HL-60 (cell line): ENCODE results near the gene ZNF496.

Experiments used
- GABPA ChIP-seq: IDR thresholded peaks from 2 replicates; pipeline ENCODE4 v1.6.1; 2012; ENCODE audit warnings: low read depth
- POLR2AphosphoS5 ChIP-seq: IDR thresholded peaks from 2 replicates; pipeline ENCODE4 v1.6.1; 2012; ENCODE audit warnings: low read depth
- SPI1 ChIP-seq: IDR thresholded peaks from 2 replicates; pipeline ENCODE4 v1.6.1; 2012; ENCODE audit warnings: low read depth, mild to moderate bottlenecking, borderline replicate concordance
- TF ChIP-seq, protein P1 (sequence below): IDR thresholded peaks from one replicate; pipeline ENCODE4 v1.5.1; 2011; ENCODE audit warnings: low read length, control low read depth, inconsistent platforms; ENCODE audit not compliant: insufficient read depth
- TF ChIP-seq, protein P2 (sequence below): IDR thresholded peaks from 2 replicates; pipeline ENCODE4 v1.6.1; 2012; ENCODE audit warnings: low read depth; ENCODE audit not compliant: insufficient replicate concordance

DNA sequence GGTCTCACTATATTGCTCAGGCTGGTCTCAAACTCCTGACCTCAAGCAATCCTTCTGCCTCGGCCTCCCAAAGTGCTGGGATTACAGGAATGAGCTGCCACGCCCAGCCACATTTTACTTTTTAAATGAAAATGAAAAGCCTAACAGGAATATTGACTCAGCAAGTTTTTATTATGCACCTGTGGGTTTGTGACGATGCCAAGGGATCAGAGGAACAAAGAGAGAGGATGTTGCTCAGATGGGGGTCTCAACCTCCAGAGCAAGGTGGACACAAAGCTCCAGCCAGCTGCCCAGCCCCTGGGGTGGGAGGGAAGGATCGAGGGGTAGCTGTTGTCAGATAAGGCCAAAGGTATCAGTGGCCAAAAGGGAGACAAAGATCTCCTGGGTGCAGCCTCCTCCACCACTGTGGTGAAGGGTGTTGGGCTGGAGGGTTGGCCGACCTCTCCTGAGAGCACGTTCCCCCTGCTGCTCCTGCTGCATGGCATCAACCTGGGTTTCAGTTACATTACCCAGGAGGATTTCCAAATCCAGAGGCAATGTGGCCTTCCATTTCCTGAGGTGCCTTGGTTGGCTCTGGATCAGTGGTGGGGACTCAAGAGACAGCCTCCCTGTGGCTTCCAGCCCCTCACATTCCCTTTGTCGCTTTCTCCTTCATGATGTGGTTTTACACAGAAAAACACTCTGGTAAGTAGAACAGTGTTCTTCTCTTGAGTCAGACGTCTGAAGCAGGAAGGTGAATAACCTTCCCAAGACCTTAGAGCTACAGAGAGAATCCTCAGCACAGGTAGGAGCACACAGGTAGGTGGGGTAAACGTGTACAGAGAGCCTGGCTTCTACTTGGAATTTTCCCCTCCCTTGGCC lies 34.2 kb downstream of the ZNF496 start:
- TF ChIP-seq, protein P1, sequence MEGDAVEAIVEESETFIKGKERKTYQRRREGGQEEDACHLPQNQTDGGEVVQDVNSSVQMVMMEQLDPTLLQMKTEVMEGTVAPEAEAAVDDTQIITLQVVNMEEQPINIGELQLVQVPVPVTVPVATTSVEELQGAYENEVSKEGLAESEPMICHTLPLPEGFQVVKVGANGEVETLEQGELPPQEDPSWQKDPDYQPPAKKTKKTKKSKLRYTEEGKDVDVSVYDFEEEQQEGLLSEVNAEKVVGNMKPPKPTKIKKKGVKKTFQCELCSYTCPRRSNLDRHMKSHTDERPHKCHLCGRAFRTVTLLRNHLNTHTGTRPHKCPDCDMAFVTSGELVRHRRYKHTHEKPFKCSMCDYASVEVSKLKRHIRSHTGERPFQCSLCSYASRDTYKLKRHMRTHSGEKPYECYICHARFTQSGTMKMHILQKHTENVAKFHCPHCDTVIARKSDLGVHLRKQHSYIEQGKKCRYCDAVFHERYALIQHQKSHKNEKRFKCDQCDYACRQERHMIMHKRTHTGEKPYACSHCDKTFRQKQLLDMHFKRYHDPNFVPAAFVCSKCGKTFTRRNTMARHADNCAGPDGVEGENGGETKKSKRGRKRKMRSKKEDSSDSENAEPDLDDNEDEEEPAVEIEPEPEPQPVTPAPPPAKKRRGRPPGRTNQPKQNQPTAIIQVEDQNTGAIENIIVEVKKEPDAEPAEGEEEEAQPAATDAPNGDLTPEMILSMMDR = no peak
- TF ChIP-seq POLR2AphosphoS5 = no peak
- TF ChIP-seq, protein P2, sequence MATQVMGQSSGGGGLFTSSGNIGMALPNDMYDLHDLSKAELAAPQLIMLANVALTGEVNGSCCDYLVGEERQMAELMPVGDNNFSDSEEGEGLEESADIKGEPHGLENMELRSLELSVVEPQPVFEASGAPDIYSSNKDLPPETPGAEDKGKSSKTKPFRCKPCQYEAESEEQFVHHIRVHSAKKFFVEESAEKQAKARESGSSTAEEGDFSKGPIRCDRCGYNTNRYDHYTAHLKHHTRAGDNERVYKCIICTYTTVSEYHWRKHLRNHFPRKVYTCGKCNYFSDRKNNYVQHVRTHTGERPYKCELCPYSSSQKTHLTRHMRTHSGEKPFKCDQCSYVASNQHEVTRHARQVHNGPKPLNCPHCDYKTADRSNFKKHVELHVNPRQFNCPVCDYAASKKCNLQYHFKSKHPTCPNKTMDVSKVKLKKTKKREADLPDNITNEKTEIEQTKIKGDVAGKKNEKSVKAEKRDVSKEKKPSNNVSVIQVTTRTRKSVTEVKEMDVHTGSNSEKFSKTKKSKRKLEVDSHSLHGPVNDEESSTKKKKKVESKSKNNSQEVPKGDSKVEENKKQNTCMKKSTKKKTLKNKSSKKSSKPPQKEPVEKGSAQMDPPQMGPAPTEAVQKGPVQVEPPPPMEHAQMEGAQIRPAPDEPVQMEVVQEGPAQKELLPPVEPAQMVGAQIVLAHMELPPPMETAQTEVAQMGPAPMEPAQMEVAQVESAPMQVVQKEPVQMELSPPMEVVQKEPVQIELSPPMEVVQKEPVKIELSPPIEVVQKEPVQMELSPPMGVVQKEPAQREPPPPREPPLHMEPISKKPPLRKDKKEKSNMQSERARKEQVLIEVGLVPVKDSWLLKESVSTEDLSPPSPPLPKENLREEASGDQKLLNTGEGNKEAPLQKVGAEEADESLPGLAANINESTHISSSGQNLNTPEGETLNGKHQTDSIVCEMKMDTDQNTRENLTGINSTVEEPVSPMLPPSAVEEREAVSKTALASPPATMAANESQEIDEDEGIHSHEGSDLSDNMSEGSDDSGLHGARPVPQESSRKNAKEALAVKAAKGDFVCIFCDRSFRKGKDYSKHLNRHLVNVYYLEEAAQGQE = no peak
- no peak for TF ChIP-seq GABPA
- TF ChIP-seq SPI1 = no peak
